Dendritic cell treated with granulocyte-macrophage colony-stimulating factor and Interleukin-4, amounts not matched to agents 40 ng/mL and 50 ng/mL, for 4 days (primary cell): ENCODE data around the gene ENTPD1.
"Not testable (repeated sequence)": the region's sequence is repeated elsewhere in the genome, so short reads cannot be mapped to it uniquely, and the experiment has no call there.

ENCODE experiments used
- H3K27ac Mint-ChIP-seq: one replicate; pipeline ENCODE4 v1.8.0; 2022; ENCODE audit warnings: mild to moderate bottlenecking, mixed read lengths
- H3K27me3 Mint-ChIP-seq: one replicate; pipeline ENCODE4 v1.8.0; 2022; ENCODE audit warnings: mild to moderate bottlenecking, mixed read lengths
- H3K36me3 Mint-ChIP-seq: one replicate; pipeline ENCODE4 v1.8.0; 2022; ENCODE audit warnings: low read depth, mixed read lengths
- H3K4me1 Mint-ChIP-seq: one replicate; pipeline ENCODE4 v1.8.0; 2022; ENCODE audit warnings: low read depth, mixed read lengths
- H3K4me3 Mint-ChIP-seq: one replicate; pipeline ENCODE4 v1.8.0; 2022; ENCODE audit warnings: mild to moderate bottlenecking, moderate library complexity, mixed read lengths
- H3K9me3 Mint-ChIP-seq: one replicate; pipeline ENCODE4 v1.8.0; 2022; ENCODE audit warnings: mixed read lengths
- intact Hi-C: fragments of 100-400 bp; cut with micrococcal nuclease; formaldehyde crosslinking; loops from one replicate; pipeline ENCODE4 v1.15.0; 2022

The ENTPD1 gene

GRCh38 chr10:95793401-95794045, 37.6 kb downstream of the ENTPD1 start:
- H3K36me3 Mint-ChIP-seq, result peaks cover 30% of the 10 kb centered on the region
- no peaks in the 10 kb centered on the region for H3K9me3 Mint-ChIP-seq
- H3K27ac Mint-ChIP-seq, result peak overlapping the region; percentile 96
- H3K4me1 Mint-ChIP-seq, result peaks cover 80% of the 10 kb centered on the region
- intact Hi-C loops, result loop anchor here (5.0 kb wide), 2 partner anchors 36 to 39 kb away; partner anchors contain the start of gene ENTPD1
- H3K4me3 Mint-ChIP-seq, result peak overlapping the region; percentile 28
- no peaks in the 10 kb centered on the region for H3K27me3 Mint-ChIP-seq

GRCh38 chr10:95794195-95794594, 38.2 kb downstream of the ENTPD1 start:
- peaks cover 24% of the 10 kb centered on the region for H3K36me3 Mint-ChIP-seq
- peak overlapping the region; percentile 96 for H3K27ac Mint-ChIP-seq
- H3K9me3 Mint-ChIP-seq, result peaks cover 2% of the 10 kb centered on the region
- H3K27me3 Mint-ChIP-seq, result no peaks in the 10 kb centered on the region
- H3K4me3 Mint-ChIP-seq, result no peak overlapping the region
- intact Hi-C loops, result loop anchor here (5.0 kb wide), 2 partner anchors 37 to 38 kb away; partner anchors contain the start of gene ENTPD1
- H3K4me1 Mint-ChIP-seq, result peaks cover 75% of the 10 kb centered on the region

- intact Hi-C loops, result no loop called here
- no peak overlapping the region for H3K4me3 Mint-ChIP-seq
- H3K4me1 Mint-ChIP-seq, result peaks cover 70% of the 10 kb centered on the region
- H3K27ac Mint-ChIP-seq, result peak overlapping the region; percentile 96
- H3K27me3 Mint-ChIP-seq, result no peaks in the 10 kb centered on the region
- peaks cover 16% of the 10 kb centered on the region for H3K9me3 Mint-ChIP-seq
- peaks cover 36% of the 10 kb centered on the region for H3K36me3 Mint-ChIP-seq
Observed at GRCh38 chr10:95795602-95796001, 39.6 kb downstream of the ENTPD1 start.

- Mint-ChIP-seq H3K9me3 (peaks cover 16% of the 10 kb centered on the region), H3K27me3 (no peaks in the 10 kb centered on the region), H3K27ac (peak overlapping the region; percentile 63), H3K4me1 (peaks cover 63% of the 10 kb centered on the region), H3K4me3 (no peak overlapping the region), H3K36me3 (peaks cover 36% of the 10 kb centered on the region)
- intact Hi-C loops, result no loop called here
Observed at GRCh38 chr10:95796504-95796903, 40.5 kb downstream of the ENTPD1 start.

- peaks cover 16% of the 10 kb centered on the region for H3K9me3 Mint-ChIP-seq
- peak overlapping the region; percentile 7 for H3K27ac Mint-ChIP-seq
- peaks cover 43% of the 10 kb centered on the region for H3K36me3 Mint-ChIP-seq
- intact Hi-C loops, result no loop called here
- no peak overlapping the region for H3K4me3 Mint-ChIP-seq
- H3K4me1 Mint-ChIP-seq, result peaks cover 45% of the 10 kb centered on the region
- no peaks in the 10 kb centered on the region for H3K27me3 Mint-ChIP-seq
Observed at GRCh38 chr10:95798096-95798855, 42.3 kb downstream of the ENTPD1 start.

- intact Hi-C loops, result not testable (repeated sequence)
- Mint-ChIP-seq H3K4me1 (peaks cover 37% of the 10 kb centered on the region), H3K36me3 (peaks cover 46% of the 10 kb centered on the region)
Observed at GRCh38 chr10:95800286-95800685, 44.3 kb downstream of the ENTPD1 start.

GRCh38 chr10:95806687-95807380, 50.9 kb downstream of the ENTPD1 start:
- Mint-ChIP-seq H3K27ac (peak overlapping the region; percentile 26), H3K36me3 (peaks cover 56% of the 10 kb centered on the region), H3K4me1 (peaks cover 36% of the 10 kb centered on the region)
- intact Hi-C loops, H3K4me3 Mint-ChIP-seq, H3K9me3 Mint-ChIP-seq, H3K27me3 Mint-ChIP-seq: not testable (repeated sequence)

More at GRCh38 chr10:95800286-95800685, 44.3 kb downstream of the ENTPD1 start:
- not testable (repeated sequence) for H3K4me3 Mint-ChIP-seq, H3K27ac Mint-ChIP-seq, H3K27me3 Mint-ChIP-seq
- H3K9me3 Mint-ChIP-seq, result peaks cover 16% of the 10 kb centered on the region

- peaks cover 40% of the 10 kb centered on the region for H3K36me3 Mint-ChIP-seq
- H3K4me3 Mint-ChIP-seq, H3K9me3 Mint-ChIP-seq, H3K27ac Mint-ChIP-seq, intact Hi-C loops, H3K27me3 Mint-ChIP-seq: not testable (repeated sequence)
- peaks cover 43% of the 10 kb centered on the region for H3K4me1 Mint-ChIP-seq
Observed at GRCh38 chr10:95808705-95809308, 52.8 kb downstream of the ENTPD1 start.

- H3K27ac Mint-ChIP-seq, result no peak overlapping the region
- peaks cover 50% of the 10 kb centered on the region for H3K4me1 Mint-ChIP-seq
- no peaks in the 10 kb centered on the region for H3K9me3 Mint-ChIP-seq
- H3K27me3 Mint-ChIP-seq, result no peaks in the 10 kb centered on the region
- no peak overlapping the region for H3K4me3 Mint-ChIP-seq
- intact Hi-C loops, result no loop called here
- peaks cover 40% of the 10 kb centered on the region for H3K36me3 Mint-ChIP-seq
Observed at GRCh38 chr10:95809370-95810197, 53.6 kb downstream of the ENTPD1 start.

GRCh38 chr10:95810198-95810976, 54.4 kb downstream of the ENTPD1 start:
- Mint-ChIP-seq H3K9me3 (no peaks in the 10 kb centered on the region), H3K36me3 (peaks cover 40% of the 10 kb centered on the region), H3K4me1 (peaks cover 49% of the 10 kb centered on the region), H3K4me3 (no peak overlapping the region), H3K27me3 (no peaks in the 10 kb centered on the region), H3K27ac (no peak overlapping the region)
- intact Hi-C loops, result no loop called here

GRCh38 chr10:95813054-95813685, 57.2 kb downstream of the ENTPD1 start:
- Mint-ChIP-seq H3K36me3 (peaks cover 52% of the 10 kb centered on the region), H3K27me3 (no peaks in the 10 kb centered on the region), H3K9me3 (peaks cover 8% of the 10 kb centered on the region), H3K4me3 (no peak overlapping the region), H3K27ac (peak overlapping the region; percentile 25), H3K4me1 (peaks cover 46% of the 10 kb centered on the region)
- intact Hi-C loops, result no loop called here

- H3K27me3 Mint-ChIP-seq, result no peaks in the 10 kb centered on the region
- H3K27ac Mint-ChIP-seq, result peak overlapping the region; percentile 2
- peaks cover 8% of the 10 kb centered on the region for H3K9me3 Mint-ChIP-seq
- peaks cover 49% of the 10 kb centered on the region for H3K36me3 Mint-ChIP-seq
- intact Hi-C loops, result no loop called here
- no peak overlapping the region for H3K4me3 Mint-ChIP-seq
- H3K4me1 Mint-ChIP-seq, result peaks cover 53% of the 10 kb centered on the region
Observed at GRCh38 chr10:95814011-95814727, 58.2 kb downstream of the ENTPD1 start.
